ENCODE measurements around the gene DLG1. TPM values are rescaled to one million over a fixed set of nuclear protein-coding genes. Genes with fewer than 3 reads are reported as not detected.
"Not testable (repeated sequence)": the region's sequence is repeated elsewhere in the genome, so short reads cannot be mapped to it uniquely, and the experiment has no call there.

The DLG1 gene
- total RNA-seq, 4 donors from 2014 or later, result 103 to 150 (median 122) TPM

GRCh38 chr3:197038679-197039462 lies 259.5 kb downstream of the DLG1 start:
- no peak for DNase-seq
- Histone ChIP-seq H3K36me3 (peaks cover 0 to 20% (median 9%) of the 10 kb centered on the region in 3 donors), H3K27me3 (peaks cover 0 to 4% (median 0%) of the 10 kb centered on the region in 4 donors), H3K27ac (no peak overlapping the region), H3K9me3 (no peaks in the 10 kb centered on the region), H3K4me1 (no peaks in the 10 kb centered on the region), H3K4me3 (no peak overlapping the region)
- WGBS, 2 donors, result 65 to 77% methylated on average over 9 to 12 of the region's 14 CpGs
- intact Hi-C loops (cut with DNase I), result no loop called here
- no peak for TF ChIP-seq POLR2A (IDR thresholded peaks at IDR 0.05)
- TF ChIP-seq CTCF (IDR thresholded peaks at IDR 0.05), result no peak

GRCh38 chr3:197035577-197035976 lies 262.8 kb downstream of the DLG1 start:
- Histone ChIP-seq H3K4me1 (peaks cover 0 to 16% (median 8%) of the 10 kb centered on the region in 3 donors), H3K4me3 (no peak overlapping the region), H3K27me3 (peaks cover 0 to 4% (median 0%) of the 10 kb centered on the region in 4 donors), H3K9me3 (no peaks in the 10 kb centered on the region), H3K36me3 (peaks cover 0 to 2% (median 0%) of the 10 kb centered on the region in 3 donors), H3K27ac (no peak overlapping the region)
- 35 to 47% methylated on average over 3 of the region's 3 CpGs for WGBS, 2 donors
- intact Hi-C loops (cut with DNase I), result no loop called here
- TF ChIP-seq POLR2A (IDR thresholded peaks at IDR 0.05), result no peak
- no peak for TF ChIP-seq CTCF (IDR thresholded peaks at IDR 0.05)
- DNase-seq, result no peak

GRCh38 chr3:197034778-197035177 lies 263.6 kb downstream of the DLG1 start:
- H3K9me3 ChIP-seq; H3K27ac ChIP-seq; H3K27me3 ChIP-seq; DNase-seq; H3K36me3 ChIP-seq; intact Hi-C loops (cut with DNase I); H3K4me3 ChIP-seq: not testable (repeated sequence)
- WGBS, 2 donors, result 65 to 71% methylated on average over 5 of the region's 5 CpGs
- peaks cover 2 to 24% (median 8%) of the 10 kb centered on the region in 3 donors for H3K4me1 ChIP-seq

GRCh38 chr3:197033764-197034163 lies 264.6 kb downstream of the DLG1 start:
- DNase-seq; intact Hi-C loops (cut with DNase I); H3K36me3 ChIP-seq; H3K9me3 ChIP-seq; H3K27ac ChIP-seq; H3K4me3 ChIP-seq: not testable (repeated sequence)
- 77% methylated on average over 3 of the region's 3 CpGs; no CpG with 5 or more reads in 1 of the 2 donors for WGBS, 2 donors
- H3K4me1 ChIP-seq, result peaks cover 12 to 34% (median 15%) of the 10 kb centered on the region in 3 donors
- peaks cover 0 to 17% (median 0%) of the 10 kb centered on the region in 4 donors for H3K27me3 ChIP-seq

GRCh38 chr3:197031315-197032285 lies 266.8 kb downstream of the DLG1 start:
- Histone ChIP-seq H3K4me3 (no peak overlapping the region), H3K27me3 (peaks cover 0 to 19% (median 0%) of the 10 kb centered on the region in 4 donors), H3K27ac (peak overlapping the region in 3 of 4 donors; percentile 47 to 59 (median 56)), H3K4me1 (peaks cover 13 to 38% (median 15%) of the 10 kb centered on the region in 3 donors), H3K9me3 (no peaks in the 10 kb centered on the region), H3K36me3 (no peaks in the 10 kb centered on the region)
- TF ChIP-seq CTCF (IDR thresholded peaks at IDR 0.05), result no peak
- no peak for TF ChIP-seq POLR2A (IDR thresholded peaks at IDR 0.05)
- DNase-seq, result no peak
- 21 to 25% methylated on average over 7 to 10 of the region's 12 CpGs for WGBS, 2 donors
- intact Hi-C loops (cut with DNase I), result no loop called here
